ENCODE results near the gene ATRIP. TPM values are rescaled to one million over a fixed set of nuclear protein-coding genes. Genes with fewer than 3 reads are reported as not detected.

The ATRIP gene
- total and polyA plus RNA-seq, 10 of the 15 experiments (the other 5 are each of a cell fraction or from before 2014, with no cell fraction given), result 1.4 to 16.0 (median 10.1) TPM

DNA sequence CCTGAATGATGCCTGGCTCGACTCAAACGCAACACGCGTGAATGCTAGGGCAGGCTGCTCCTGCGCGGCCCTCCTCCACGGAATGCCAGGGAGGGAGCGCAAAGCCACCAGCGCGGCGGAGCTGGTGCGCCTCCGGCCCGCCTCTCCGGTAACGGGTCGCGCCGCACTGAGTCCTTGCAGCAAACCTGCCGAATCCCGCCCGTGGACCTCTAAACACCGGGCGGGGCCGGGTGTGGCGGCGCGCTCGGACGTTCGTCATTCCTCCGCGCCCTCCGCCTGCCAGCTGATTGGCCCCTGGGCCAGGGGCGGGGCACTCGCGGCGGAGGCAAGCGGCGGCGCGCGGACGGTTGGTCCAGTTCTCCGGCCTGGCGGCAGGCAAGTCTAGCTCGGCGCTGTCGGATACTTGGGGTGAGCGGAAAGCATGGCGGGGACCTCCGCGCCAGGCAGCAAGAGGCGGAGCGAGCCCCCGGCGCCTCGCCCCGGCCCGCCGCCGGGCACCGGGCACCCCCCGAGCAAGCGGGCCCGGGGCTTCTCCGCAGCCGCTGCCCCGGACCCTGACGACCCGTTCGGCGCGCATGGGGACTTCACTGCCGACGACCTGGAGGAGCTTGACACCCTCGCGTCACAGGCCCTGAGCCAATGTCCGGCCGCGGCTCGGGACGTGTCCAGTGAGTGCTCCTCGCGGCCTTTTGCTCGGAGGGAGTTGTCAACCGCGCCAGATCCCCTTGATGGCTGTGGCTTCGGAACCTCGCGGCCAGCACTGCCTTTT lies at the start of gene ATRIP (continued):
- TF ChIP-seq, protein P1, sequence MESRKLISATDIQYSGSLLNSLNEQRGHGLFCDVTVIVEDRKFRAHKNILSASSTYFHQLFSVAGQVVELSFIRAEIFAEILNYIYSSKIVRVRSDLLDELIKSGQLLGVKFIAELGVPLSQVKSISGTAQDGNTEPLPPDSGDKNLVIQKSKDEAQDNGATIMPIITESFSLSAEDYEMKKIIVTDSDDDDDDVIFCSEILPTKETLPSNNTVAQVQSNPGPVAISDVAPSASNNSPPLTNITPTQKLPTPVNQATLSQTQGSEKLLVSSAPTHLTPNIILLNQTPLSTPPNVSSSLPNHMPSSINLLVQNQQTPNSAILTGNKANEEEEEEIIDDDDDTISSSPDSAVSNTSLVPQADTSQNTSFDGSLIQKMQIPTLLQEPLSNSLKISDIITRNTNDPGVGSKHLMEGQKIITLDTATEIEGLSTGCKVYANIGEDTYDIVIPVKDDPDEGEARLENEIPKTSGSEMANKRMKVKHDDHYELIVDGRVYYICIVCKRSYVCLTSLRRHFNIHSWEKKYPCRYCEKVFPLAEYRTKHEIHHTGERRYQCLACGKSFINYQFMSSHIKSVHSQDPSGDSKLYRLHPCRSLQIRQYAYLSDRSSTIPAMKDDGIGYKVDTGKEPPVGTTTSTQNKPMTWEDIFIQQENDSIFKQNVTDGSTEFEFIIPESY (IDR thresholded peaks at IDR 0.05), result no peak
- peak; percentile 81 for TF ChIP-seq PML (IDR thresholded peaks at IDR 0.05; ENCODE audit: low read length)
- TF ChIP-seq, protein P2, sequence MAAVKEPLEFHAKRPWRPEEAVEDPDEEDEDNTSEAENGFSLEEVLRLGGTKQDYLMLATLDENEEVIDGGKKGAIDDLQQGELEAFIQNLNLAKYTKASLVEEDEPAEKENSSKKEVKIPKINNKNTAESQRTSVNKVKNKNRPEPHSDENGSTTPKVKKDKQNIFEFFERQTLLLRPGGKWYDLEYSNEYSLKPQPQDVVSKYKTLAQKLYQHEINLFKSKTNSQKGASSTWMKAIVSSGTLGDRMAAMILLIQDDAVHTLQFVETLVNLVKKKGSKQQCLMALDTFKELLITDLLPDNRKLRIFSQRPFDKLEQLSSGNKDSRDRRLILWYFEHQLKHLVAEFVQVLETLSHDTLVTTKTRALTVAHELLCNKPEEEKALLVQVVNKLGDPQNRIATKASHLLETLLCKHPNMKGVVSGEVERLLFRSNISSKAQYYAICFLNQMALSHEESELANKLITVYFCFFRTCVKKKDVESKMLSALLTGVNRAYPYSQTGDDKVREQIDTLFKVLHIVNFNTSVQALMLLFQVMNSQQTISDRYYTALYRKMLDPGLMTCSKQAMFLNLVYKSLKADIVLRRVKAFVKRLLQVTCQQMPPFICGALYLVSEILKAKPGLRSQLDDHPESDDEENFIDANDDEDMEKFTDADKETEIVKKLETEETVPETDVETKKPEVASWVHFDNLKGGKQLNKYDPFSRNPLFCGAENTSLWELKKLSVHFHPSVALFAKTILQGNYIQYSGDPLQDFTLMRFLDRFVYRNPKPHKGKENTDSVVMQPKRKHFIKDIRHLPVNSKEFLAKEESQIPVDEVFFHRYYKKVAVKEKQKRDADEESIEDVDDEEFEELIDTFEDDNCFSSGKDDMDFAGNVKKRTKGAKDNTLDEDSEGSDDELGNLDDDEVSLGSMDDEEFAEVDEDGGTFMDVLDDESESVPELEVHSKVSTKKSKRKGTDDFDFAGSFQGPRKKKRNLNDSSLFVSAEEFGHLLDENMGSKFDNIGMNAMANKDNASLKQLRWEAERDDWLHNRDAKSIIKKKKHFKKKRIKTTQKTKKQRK (IDR thresholded peaks at IDR 0.05; ENCODE audit: low read depth, low read length), result no peak
- no peak for TF ChIP-seq BCL11A (IDR thresholded peaks at IDR 0.05; ENCODE audit: low read depth, low read length)
- peak; percentile 99 for TF ChIP-seq CREB1 (IDR thresholded peaks at IDR 0.05; ENCODE audit: low read depth)
- TF ChIP-seq, protein P3, sequence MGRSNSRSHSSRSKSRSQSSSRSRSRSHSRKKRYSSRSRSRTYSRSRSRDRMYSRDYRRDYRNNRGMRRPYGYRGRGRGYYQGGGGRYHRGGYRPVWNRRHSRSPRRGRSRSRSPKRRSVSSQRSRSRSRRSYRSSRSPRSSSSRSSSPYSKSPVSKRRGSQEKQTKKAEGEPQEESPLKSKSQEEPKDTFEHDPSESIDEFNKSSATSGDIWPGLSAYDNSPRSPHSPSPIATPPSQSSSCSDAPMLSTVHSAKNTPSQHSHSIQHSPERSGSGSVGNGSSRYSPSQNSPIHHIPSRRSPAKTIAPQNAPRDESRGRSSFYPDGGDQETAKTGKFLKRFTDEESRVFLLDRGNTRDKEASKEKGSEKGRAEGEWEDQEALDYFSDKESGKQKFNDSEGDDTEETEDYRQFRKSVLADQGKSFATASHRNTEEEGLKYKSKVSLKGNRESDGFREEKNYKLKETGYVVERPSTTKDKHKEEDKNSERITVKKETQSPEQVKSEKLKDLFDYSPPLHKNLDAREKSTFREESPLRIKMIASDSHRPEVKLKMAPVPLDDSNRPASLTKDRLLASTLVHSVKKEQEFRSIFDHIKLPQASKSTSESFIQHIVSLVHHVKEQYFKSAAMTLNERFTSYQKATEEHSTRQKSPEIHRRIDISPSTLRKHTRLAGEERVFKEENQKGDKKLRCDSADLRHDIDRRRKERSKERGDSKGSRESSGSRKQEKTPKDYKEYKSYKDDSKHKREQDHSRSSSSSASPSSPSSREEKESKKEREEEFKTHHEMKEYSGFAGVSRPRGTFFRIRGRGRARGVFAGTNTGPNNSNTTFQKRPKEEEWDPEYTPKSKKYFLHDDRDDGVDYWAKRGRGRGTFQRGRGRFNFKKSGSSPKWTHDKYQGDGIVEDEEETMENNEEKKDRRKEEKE (IDR thresholded peaks at IDR 0.05), result no peak
- TF ChIP-seq, protein P4, sequence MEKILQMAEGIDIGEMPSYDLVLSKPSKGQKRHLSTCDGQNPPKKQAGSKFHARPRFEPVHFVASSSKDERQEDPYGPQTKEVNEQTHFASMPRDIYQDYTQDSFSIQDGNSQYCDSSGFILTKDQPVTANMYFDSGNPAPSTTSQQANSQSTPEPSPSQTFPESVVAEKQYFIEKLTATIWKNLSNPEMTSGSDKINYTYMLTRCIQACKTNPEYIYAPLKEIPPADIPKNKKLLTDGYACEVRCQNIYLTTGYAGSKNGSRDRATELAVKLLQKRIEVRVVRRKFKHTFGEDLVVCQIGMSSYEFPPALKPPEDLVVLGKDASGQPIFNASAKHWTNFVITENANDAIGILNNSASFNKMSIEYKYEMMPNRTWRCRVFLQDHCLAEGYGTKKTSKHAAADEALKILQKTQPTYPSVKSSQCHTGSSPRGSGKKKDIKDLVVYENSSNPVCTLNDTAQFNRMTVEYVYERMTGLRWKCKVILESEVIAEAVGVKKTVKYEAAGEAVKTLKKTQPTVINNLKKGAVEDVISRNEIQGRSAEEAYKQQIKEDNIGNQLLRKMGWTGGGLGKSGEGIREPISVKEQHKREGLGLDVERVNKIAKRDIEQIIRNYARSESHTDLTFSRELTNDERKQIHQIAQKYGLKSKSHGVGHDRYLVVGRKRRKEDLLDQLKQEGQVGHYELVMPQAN (conservative IDR thresholded peaks at IDR 0.05), result peak; percentile 94
- TF ChIP-seq HDGF (IDR thresholded peaks at IDR 0.05), result no peak
- no peak for TF ChIP-seq PAX5 (IDR thresholded peaks at IDR 0.05; ENCODE audit: borderline replicate concordance, low read depth, low read length)
- peak; percentile 92 for TF ChIP-seq POLR2AphosphoS5 (IDR thresholded peaks at IDR 0.05; ENCODE audit: low read length)
- TF ChIP-seq, protein P5, sequence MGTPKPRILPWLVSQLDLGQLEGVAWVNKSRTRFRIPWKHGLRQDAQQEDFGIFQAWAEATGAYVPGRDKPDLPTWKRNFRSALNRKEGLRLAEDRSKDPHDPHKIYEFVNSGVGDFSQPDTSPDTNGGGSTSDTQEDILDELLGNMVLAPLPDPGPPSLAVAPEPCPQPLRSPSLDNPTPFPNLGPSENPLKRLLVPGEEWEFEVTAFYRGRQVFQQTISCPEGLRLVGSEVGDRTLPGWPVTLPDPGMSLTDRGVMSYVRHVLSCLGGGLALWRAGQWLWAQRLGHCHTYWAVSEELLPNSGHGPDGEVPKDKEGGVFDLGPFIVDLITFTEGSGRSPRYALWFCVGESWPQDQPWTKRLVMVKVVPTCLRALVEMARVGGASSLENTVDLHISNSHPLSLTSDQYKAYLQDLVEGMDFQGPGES (IDR thresholded peaks at IDR 0.05), result no peak
- 0 out of 2 replicates have a peak, but pooled peaks have one; percentile 12 for TF ChIP-seq ZNF24 (IDR thresholded peaks at IDR 0.05)
- peak; percentile 92 for TF ChIP-seq LARP7 (IDR thresholded peaks at IDR 0.05)
- no peak for TF ChIP-seq IKZF2 (IDR thresholded peaks at IDR 0.05)
- peak; percentile 77 for TF ChIP-seq HCFC1 (IDR thresholded peaks at IDR 0.05; ENCODE audit: low read length)
- TF ChIP-seq BRCA1 (IDR thresholded peaks at IDR 0.05; ENCODE audit: low read depth, low read length), result no peak
- TF ChIP-seq, protein P6, sequence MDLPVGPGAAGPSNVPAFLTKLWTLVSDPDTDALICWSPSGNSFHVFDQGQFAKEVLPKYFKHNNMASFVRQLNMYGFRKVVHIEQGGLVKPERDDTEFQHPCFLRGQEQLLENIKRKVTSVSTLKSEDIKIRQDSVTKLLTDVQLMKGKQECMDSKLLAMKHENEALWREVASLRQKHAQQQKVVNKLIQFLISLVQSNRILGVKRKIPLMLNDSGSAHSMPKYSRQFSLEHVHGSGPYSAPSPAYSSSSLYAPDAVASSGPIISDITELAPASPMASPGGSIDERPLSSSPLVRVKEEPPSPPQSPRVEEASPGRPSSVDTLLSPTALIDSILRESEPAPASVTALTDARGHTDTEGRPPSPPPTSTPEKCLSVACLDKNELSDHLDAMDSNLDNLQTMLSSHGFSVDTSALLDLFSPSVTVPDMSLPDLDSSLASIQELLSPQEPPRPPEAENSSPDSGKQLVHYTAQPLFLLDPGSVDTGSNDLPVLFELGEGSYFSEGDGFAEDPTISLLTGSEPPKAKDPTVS (IDR thresholded peaks at IDR 0.05; ENCODE audit: low read depth, low read length), result no peak; the same call in 1 of the 2 replicates

Data from GM12878 (cell line).